MCF 10A (cell line): ENCODE measurements around the gene SESN1. TPM values are rescaled to one million over a fixed set of nuclear protein-coding genes. Genes with fewer than 3 reads are reported as not detected.

ENCODE experiments used
- BruUV-seq: library from RNA; stranded (reverse); fragments of 400-500 nt; replicated peaks from 2 replicates; lab custom pipeline; 2021; lab: Mats Ljungman, UMichigan
- CTCF ChIA-PET: fragments of 300-600 bp; sonication (Branson Sonifier 250); formaldehyde crosslinking; extraction: SDS; loops from one replicate; lab custom pipeline; 2021; ENCODE audit warnings: antibody characterized with exemption, inconsistent platforms; lab: Yijun Ruan, JAX
- POLR2A ChIA-PET: fragments of 300-600, 350-650 bp; sonication (Branson Sonifier 250); formaldehyde crosslinking; extraction: SDS; loops from one replicate; lab custom pipeline; 2020; ENCODE audit warnings: antibody characterized with exemption, inconsistent platforms; lab: Yijun Ruan, JAX
- DNase-seq: peaks from one replicate; pipeline ENCODE4 v3.0.0-alpha.2; 2018; ENCODE audit not compliant: unreplicated experiment
- H3K27ac Mint-ChIP-seq: one replicate; pipeline ENCODE4 v1.8.0; 2022; ENCODE audit warnings: mild to moderate bottlenecking, low read depth, mixed read lengths; ENCODE audit not compliant: unreplicated experiment
- H3K27me3 Mint-ChIP-seq: one replicate; pipeline ENCODE4 v1.8.0; 2022; ENCODE audit warnings: mixed read lengths; ENCODE audit not compliant: insufficient read depth, unreplicated experiment
- H3K36me3 Mint-ChIP-seq: one replicate; pipeline ENCODE4 v1.8.0; 2022; ENCODE audit warnings: mild to moderate bottlenecking, moderate library complexity, mixed read lengths; ENCODE audit not compliant: insufficient read depth, unreplicated experiment
- H3K4me1 Mint-ChIP-seq: one replicate; pipeline ENCODE4 v1.8.0; 2022; ENCODE audit warnings: mixed read lengths; ENCODE audit not compliant: insufficient read depth, unreplicated experiment
- H3K4me3 Mint-ChIP-seq: one replicate; pipeline ENCODE4 v1.8.0; 2022; ENCODE audit warnings: mild to moderate bottlenecking, moderate library complexity, mixed read lengths; ENCODE audit not compliant: unreplicated experiment
- H3K9me3 Mint-ChIP-seq: one replicate; pipeline ENCODE4 v1.8.0; 2022; ENCODE audit warnings: mixed read lengths; ENCODE audit not compliant: unreplicated experiment
- intact Hi-C: fragments of 100-400 bp; cut with micrococcal nuclease; formaldehyde crosslinking; loops from 2 replicates; pipeline ENCODE4 v1.14.1; 2022
- total RNA-seq: library from RNA; stranded (reverse); gene quantifications from 2 replicates; pipeline ENCODE4 v1.2.3, GENCODE V29; 2022
- TF ChIP-seq, protein P1 (sequence below): fragments of 200-600 bp; IDR thresholded peaks from one replicate; pipeline ENCODE4 v1.8.0; 2022; ENCODE audit warnings: antibody characterized with exemption, mild to moderate bottlenecking; ENCODE audit not compliant: unreplicated experiment

Gene SESN1
- total RNA-seq, 1 experiment from 2014 or later = 23.0 TPM

GRCh38 chr6:109105681-109106080, 11.0 kb upstream of the SESN1 start:
- Mint-ChIP-seq H3K36me3 (peaks cover 12% of the 10 kb centered on the region), H3K27ac (no peak overlapping the region), H3K9me3 (no peaks in the 10 kb centered on the region), H3K27me3 (no peaks in the 10 kb centered on the region), H3K4me3 (no peak overlapping the region), H3K4me1 (no peaks in the 10 kb centered on the region)
- no TSS peak for BruUV-seq
- ChIA-PET CTCF (interaction anchor here (0.6 to 1.3 kb wide), 3 partner anchors 81 to 1056 kb away, joined by 3 to 5 read pairs (median 3); no protein-coding TSS in a partner anchor), POLR2A (interaction anchor here (3.1 kb wide), 1 partner anchor 10 kb away, joined by 27 read pairs; the partner anchor contains the start of genes CEP57L1 and SESN1)
- no peak for DNase-seq
- TF ChIP-seq, protein P1, sequence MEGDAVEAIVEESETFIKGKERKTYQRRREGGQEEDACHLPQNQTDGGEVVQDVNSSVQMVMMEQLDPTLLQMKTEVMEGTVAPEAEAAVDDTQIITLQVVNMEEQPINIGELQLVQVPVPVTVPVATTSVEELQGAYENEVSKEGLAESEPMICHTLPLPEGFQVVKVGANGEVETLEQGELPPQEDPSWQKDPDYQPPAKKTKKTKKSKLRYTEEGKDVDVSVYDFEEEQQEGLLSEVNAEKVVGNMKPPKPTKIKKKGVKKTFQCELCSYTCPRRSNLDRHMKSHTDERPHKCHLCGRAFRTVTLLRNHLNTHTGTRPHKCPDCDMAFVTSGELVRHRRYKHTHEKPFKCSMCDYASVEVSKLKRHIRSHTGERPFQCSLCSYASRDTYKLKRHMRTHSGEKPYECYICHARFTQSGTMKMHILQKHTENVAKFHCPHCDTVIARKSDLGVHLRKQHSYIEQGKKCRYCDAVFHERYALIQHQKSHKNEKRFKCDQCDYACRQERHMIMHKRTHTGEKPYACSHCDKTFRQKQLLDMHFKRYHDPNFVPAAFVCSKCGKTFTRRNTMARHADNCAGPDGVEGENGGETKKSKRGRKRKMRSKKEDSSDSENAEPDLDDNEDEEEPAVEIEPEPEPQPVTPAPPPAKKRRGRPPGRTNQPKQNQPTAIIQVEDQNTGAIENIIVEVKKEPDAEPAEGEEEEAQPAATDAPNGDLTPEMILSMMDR = no peak
- intact Hi-C loops = no loop called here

GRCh38 chr6:109104512-109104911, 9.9 kb upstream of the SESN1 start:
- ChIA-PET CTCF (interaction anchor here (0.6 to 1.3 kb wide), 2 partner anchors 84 to 90 kb away, joined by 3 read pairs; no protein-coding TSS in a partner anchor), POLR2A (interaction anchor here (0.9 to 2.1 kb wide), 4 partner anchors 10 to 545 kb away, joined by 3 to 15 read pairs (median 3); partner anchors contain the start of genes CD164, CEP57L1 and SESN1)
- H3K27ac Mint-ChIP-seq = no peak overlapping the region
- TF ChIP-seq, protein P1 = no peak
- BruUV-seq = no TSS peak
- no peaks in the 10 kb centered on the region for H3K4me1 Mint-ChIP-seq
- peaks cover 12% of the 10 kb centered on the region for H3K36me3 Mint-ChIP-seq
- H3K9me3 Mint-ChIP-seq = no peaks in the 10 kb centered on the region
- H3K27me3 Mint-ChIP-seq = no peaks in the 10 kb centered on the region
- DNase-seq = no peak
- H3K4me3 Mint-ChIP-seq = no peak overlapping the region
- intact Hi-C loops = no loop called here

DNA sequence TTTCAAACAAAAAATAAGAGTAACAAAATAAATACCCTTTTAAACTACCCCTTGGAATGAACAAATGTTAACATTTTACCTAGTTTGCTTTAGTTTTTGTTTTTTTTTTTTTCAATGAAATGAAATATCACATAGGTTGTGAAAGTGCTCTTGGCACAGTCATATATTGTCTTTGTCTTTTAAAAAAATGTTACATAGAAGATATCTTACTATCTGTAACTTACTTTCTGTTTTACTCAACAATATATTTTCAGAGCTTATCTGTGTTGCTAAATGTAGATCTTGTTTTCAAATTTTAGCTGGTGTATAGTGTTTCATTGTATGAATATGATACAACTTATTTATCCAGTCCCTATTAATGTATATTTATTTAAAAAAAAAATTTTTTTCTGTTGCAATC, 9.3 kb upstream of the SESN1 start:
- POLR2A ChIA-PET = interaction anchor here (0.6 to 2.1 kb wide), 4 partner anchors 10 to 1847 kb away, joined by 3 to 15 read pairs (median 3); partner anchors contain the start of genes CEP57L1, SEC63 and SESN1
- intact Hi-C loops = no loop called here
- no peaks in the 10 kb centered on the region for H3K9me3 Mint-ChIP-seq

GRCh38 chr6:109102762-109103161, 8.1 kb upstream of the SESN1 start:
- no peak for DNase-seq

More for the DNA sequence above, 9.3 kb upstream of the SESN1 start:
- no peak for DNase-seq
- Mint-ChIP-seq H3K27ac (no peak overlapping the region), H3K4me3 (no peak overlapping the region), H3K4me1 (no peaks in the 10 kb centered on the region), H3K27me3 (no peaks in the 10 kb centered on the region), H3K36me3 (peaks cover 12% of the 10 kb centered on the region)
- TF ChIP-seq, protein P1 = no peak
- CTCF ChIA-PET = no interaction called here
- BruUV-seq = no TSS peak

More at GRCh38 chr6:109102762-109103161, 8.1 kb upstream of the SESN1 start:
- TF ChIP-seq, protein P1 = no peak
- peaks cover 3% of the 10 kb centered on the region for H3K4me1 Mint-ChIP-seq
- peaks cover 12% of the 10 kb centered on the region for H3K36me3 Mint-ChIP-seq
- BruUV-seq = no TSS peak
- no peaks in the 10 kb centered on the region for H3K27me3 Mint-ChIP-seq
- no peak overlapping the region for H3K27ac Mint-ChIP-seq
- H3K4me3 Mint-ChIP-seq = no peak overlapping the region
- no peaks in the 10 kb centered on the region for H3K9me3 Mint-ChIP-seq
- POLR2A ChIA-PET = interaction anchor here (0.8 kb wide), 1 partner anchor 13 kb away, joined by 4 read pairs; no protein-coding TSS in a partner anchor
- intact Hi-C loops = no loop called here
- CTCF ChIA-PET = interaction anchor here (0.8 kb wide), 1 partner anchor 53 kb away, joined by 3 read pairs; no protein-coding TSS in a partner anchor
